Measurements from ENCODE around the gene HAND1. TPM values are rescaled to one million over a fixed set of nuclear protein-coding genes. Genes with fewer than 3 reads are reported as not detected.
A peak's percentile ranks its signal among the peaks of the same experiment; 100 is the strongest.

Gene HAND1
- total RNA-seq, 2 experiments from 2014 or later = not detected

DNA sequence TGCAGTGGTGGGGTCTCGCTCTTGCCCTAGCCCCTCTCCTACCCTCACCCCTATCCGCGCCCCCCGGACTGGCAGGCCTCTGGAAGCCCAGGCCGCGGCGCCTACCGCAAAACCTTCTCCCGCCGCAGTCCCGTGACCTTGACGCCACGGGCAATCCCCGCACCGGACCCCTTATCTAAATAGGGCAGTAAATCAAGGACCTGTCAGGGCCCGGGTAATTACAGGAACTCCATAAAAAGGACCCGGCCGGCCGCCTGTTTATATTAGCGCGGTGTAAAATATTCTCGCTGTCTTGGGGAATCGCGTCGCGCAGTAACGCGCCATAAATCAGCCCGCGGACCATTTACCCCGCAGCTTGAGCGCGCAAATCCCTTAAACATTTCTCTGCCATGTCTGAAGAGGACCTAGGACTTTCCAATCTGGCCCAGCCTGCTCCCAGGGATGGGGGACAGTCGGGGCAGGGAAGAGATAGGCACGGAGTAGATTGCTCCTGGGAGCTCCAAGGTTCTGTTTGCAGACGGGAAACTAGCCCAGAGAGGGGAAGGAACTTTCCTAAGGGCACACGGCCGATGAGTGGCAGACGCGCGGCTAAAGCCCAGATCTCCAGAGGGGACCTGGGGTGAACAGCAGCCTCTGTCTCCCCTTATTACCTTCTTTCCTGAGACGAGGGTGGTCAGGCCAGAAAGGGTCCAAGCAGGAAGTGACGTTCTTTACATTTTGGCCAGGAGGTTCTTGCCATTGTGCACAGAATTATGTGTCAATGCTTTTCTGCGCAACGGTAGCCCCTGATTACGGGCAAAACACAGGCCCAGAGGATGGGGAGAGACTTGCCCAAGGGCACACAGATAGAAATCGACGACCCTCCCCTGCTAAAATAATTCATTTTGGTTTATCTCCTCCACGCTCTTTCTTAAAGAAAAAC lies 4.8 kb upstream of the HAND1 start:
- TF ChIP-seq CTCF (IDR thresholded peaks at IDR 0.05) = no peak
- DNase-seq (no peak), ATAC-seq (ENCODE audit: poor library complexity) (no peak)
- H3K9me3 ChIP-seq (ENCODE audit: control insufficient read depth in 1 of 2, insufficient read depth in 1 of 2, low read length in 2 of 2) = peaks cover 0 to 19% of the 10 kb centered on the region in 2 experiments
- peaks cover 84 to 100% of the 10 kb centered on the region in 2 experiments for H3K27me3 ChIP-seq (ENCODE audit: control insufficient read depth in 1 of 2, insufficient read depth in 2 of 2, low read length in 2 of 2)
- CTCF ChIA-PET = no interaction called here
- no peak overlapping the region for H3K27ac ChIP-seq (ENCODE audit: low read depth in 1 of 2, low read length in 2 of 2)
- no peaks in the 10 kb centered on the region for H3K36me3 ChIP-seq (ENCODE audit: insufficient read depth, low read length)
- POLR2A ChIA-PET = no interaction called here
- Mint-ChIP-seq H3K4me1 (ENCODE audit: low read depth) (peaks cover 34% of the 10 kb centered on the region), H3K27me3 (peaks cover 91% of the 10 kb centered on the region), H3K27ac (no peak overlapping the region), H3K9me3 (no peaks in the 10 kb centered on the region), H3K4me3 (no peak overlapping the region), H3K36me3 (ENCODE audit: low read depth) (no peaks in the 10 kb centered on the region)
- H3K4me3 ChIP-seq (ENCODE audit: low read length) = no peak overlapping the region
- intact Hi-C loops (cut with DNase I, micrococcal nuclease) = no loop called here
- peaks cover 38% of the 10 kb centered on the region for H3K4me1 ChIP-seq (ENCODE audit: insufficient read depth, low read length)

- POLR2A ChIA-PET = no interaction called here
- Histone ChIP-seq H3K4me1 (ENCODE audit: insufficient read depth, low read length) (peaks cover 47% of the 10 kb centered on the region), H3K36me3 (ENCODE audit: insufficient read depth, low read length) (no peaks in the 10 kb centered on the region), H3K9me3 (ENCODE audit: control insufficient read depth in 1 of 2, insufficient read depth in 1 of 2, low read length in 2 of 2) (peaks cover 0 to 24% of the 10 kb centered on the region in 2 experiments), H3K4me3 (ENCODE audit: low read length) (no peak overlapping the region), H3K27me3 (ENCODE audit: control insufficient read depth in 1 of 2, insufficient read depth in 2 of 2, low read length in 2 of 2) (peaks cover 88 to 100% of the 10 kb centered on the region in 2 experiments), H3K27ac (ENCODE audit: low read depth in 1 of 2, low read length in 2 of 2) (no peak overlapping the region)
- DNase-seq (no peak), ATAC-seq (ENCODE audit: poor library complexity) (no peak)
- Mint-ChIP-seq H3K9me3 (no peaks in the 10 kb centered on the region), H3K4me1 (ENCODE audit: low read depth) (peaks cover 41% of the 10 kb centered on the region), H3K4me3 (no peak overlapping the region), H3K36me3 (ENCODE audit: low read depth) (no peaks in the 10 kb centered on the region), H3K27me3 (peaks cover 90% of the 10 kb centered on the region), H3K27ac (no peak overlapping the region)
- no peak for TF ChIP-seq CTCF (IDR thresholded peaks at IDR 0.05)
- CTCF ChIA-PET = no interaction called here
- intact Hi-C loops (cut with DNase I, micrococcal nuclease) = no loop called here
Measured at GRCh38 chr5:154481584-154482381, 3.8 kb upstream of the HAND1 start.

GRCh38 chr5:154480847-154481246 lies 2.8 kb upstream of the HAND1 start:
- CTCF ChIA-PET = no interaction called here
- POLR2A ChIA-PET = no interaction called here
- DNase-seq (no peak), ATAC-seq (ENCODE audit: poor library complexity) (no peak)
- intact Hi-C loops (cut with DNase I, micrococcal nuclease) = no loop called here
- no peaks in the 10 kb centered on the region for H3K36me3 Mint-ChIP-seq (ENCODE audit: low read depth)
- Histone ChIP-seq H3K4me3 (ENCODE audit: low read length) (no peak overlapping the region), H3K4me1 (ENCODE audit: insufficient read depth, low read length) (peaks cover 56% of the 10 kb centered on the region), H3K36me3 (ENCODE audit: insufficient read depth, low read length) (no peaks in the 10 kb centered on the region), H3K27ac (ENCODE audit: low read depth in 1 of 2, low read length in 2 of 2) (no peak overlapping the region), H3K9me3 (ENCODE audit: control insufficient read depth in 1 of 2, insufficient read depth in 1 of 2, low read length in 2 of 2) (peaks cover 0 to 29% of the 10 kb centered on the region in 2 experiments), H3K27me3 (ENCODE audit: control insufficient read depth in 1 of 2, insufficient read depth in 2 of 2, low read length in 2 of 2) (peaks cover 88 to 100% of the 10 kb centered on the region in 2 experiments)
- no peaks in the 10 kb centered on the region for H3K9me3 Mint-ChIP-seq
- peak overlapping the region; percentile 21 for H3K4me3 Mint-ChIP-seq
- peaks cover 51% of the 10 kb centered on the region for H3K4me1 Mint-ChIP-seq (ENCODE audit: low read depth)
- H3K27ac Mint-ChIP-seq = no peak overlapping the region
- TF ChIP-seq CTCF (IDR thresholded peaks at IDR 0.05) = no peak
- H3K27me3 Mint-ChIP-seq = peaks cover 90% of the 10 kb centered on the region

Measured in CD4-positive, alpha-beta T cell (primary cell).